Stimulated activated CD8-positive, alpha-beta memory T cell treated with anti-CD3 and anti-CD28 coated beads, Interleukin-15, amount 100 ng/mL, for 48 hours (primary cell): ENCODE measurements around the gene CACNA1S.

Experiments
- DNase-seq, 2 donors: peaks; one replicate each; pipeline ENCODE4 v3.0.0-alpha.2; 2020; ENCODE audit warnings: low read depth in 2 of 2

CACNA1S gene

GRCh38 chr1:201063145-201063544 lies 49.1 kb downstream of the CACNA1S start:
- DNase-seq: no peak

- DNase-seq: no peak
Observed at GRCh38 chr1:201062511-201063091, 49.6 kb downstream of the CACNA1S start.

GRCh38 chr1:201061886-201062285 lies 50.3 kb downstream of the CACNA1S start:
- DNase-seq: no peak

- DNase-seq: no peak
Observed at GRCh38 chr1:201061049-201061448, 51.2 kb downstream of the CACNA1S start.

GRCh38 chr1:201060586-201060985 lies 51.6 kb downstream of the CACNA1S start:
- DNase-seq: no peak

- no peak for DNase-seq
Observed at GRCh38 chr1:201059871-201060555, 52.2 kb downstream of the CACNA1S start.

- DNase-seq: no peak
Observed at GRCh38 chr1:201059401-201059800, 52.8 kb downstream of the CACNA1S start.

- DNase-seq: no peak
Observed at GRCh38 chr1:201054091-201054543, 58.1 kb downstream of the CACNA1S start.

- DNase-seq: no peak
Observed at GRCh38 chr1:201053155-201053860, 58.9 kb downstream of the CACNA1S start.

- no peak for DNase-seq
Observed at GRCh38 chr1:201051399-201051798, 60.8 kb downstream of the CACNA1S start.

GRCh38 chr1:201050515-201051277 lies 61.5 kb downstream of the CACNA1S start:
- no peak for DNase-seq

- no peak for DNase-seq
Observed at GRCh38 chr1:201049248-201049831, 62.9 kb downstream of the CACNA1S start.

GRCh38 chr1:201048521-201048920 lies 63.7 kb downstream of the CACNA1S start:
- no peak for DNase-seq

- DNase-seq: no peak
Observed at GRCh38 chr1:201044119-201044518, 68.1 kb downstream of the CACNA1S start.

GRCh38 chr1:201042779-201043461 lies 69.3 kb downstream of the CACNA1S start:
- DNase-seq: peak in 1 of 2 donors; percentile 43

- DNase-seq: no peak
Observed at GRCh38 chr1:201041011-201041410, 71.2 kb downstream of the CACNA1S start.

GRCh38 chr1:201039876-201040275 lies 72.3 kb downstream of the CACNA1S start:
- no peak for DNase-seq

GRCh38 chr1:201039418-201039817 lies 72.8 kb downstream of the CACNA1S start:
- no peak for DNase-seq

- no peak for DNase-seq
Observed at GRCh38 chr1:201038186-201038876, 73.9 kb downstream of the CACNA1S start.

GRCh38 chr1:201036188-201036842 lies 75.9 kb downstream of the CACNA1S start:
- no peak for DNase-seq
